Frontal cortex (tissue), 4 donors: ENCODE data around the gene UTP11. TPM values are rescaled to one million over a fixed set of nuclear protein-coding genes. Genes with fewer than 3 reads are reported as not detected.
"Not testable (repeated sequence)": the region's sequence is repeated elsewhere in the genome, so short reads cannot be mapped to it uniquely, and the experiment has no call there.

Experiments used
- DNase-seq, 2 donors: peaks; one replicate each; pipeline ENCODE4 v3.0.0; 2012; ENCODE audit warnings: low spot score in 2 of 2
- FAIRE-seq: peaks from 2 replicates; lab custom pipeline; 2012; peaks lifted over from hg19 to GRCh38; lab: Jason Lieb, UNC
- total RNA-seq: library from RNA; depleted of rRNA; stranded (reverse); fragments of >200 nt; gene quantifications from one replicate; pipeline ENCODE4 v1.2.3, GENCODE V29; 2014
- donor health status: control.
- donor health status: control.
- donor health status: control.

The UTP11 gene, protein sequence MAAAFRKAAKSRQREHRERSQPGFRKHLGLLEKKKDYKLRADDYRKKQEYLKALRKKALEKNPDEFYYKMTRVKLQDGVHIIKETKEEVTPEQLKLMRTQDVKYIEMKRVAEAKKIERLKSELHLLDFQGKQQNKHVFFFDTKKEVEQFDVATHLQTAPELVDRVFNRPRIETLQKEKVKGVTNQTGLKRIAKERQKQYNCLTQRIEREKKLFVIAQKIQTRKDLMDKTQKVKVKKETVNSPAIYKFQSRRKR
- total RNA-seq, result 49.7 TPM

DNA sequence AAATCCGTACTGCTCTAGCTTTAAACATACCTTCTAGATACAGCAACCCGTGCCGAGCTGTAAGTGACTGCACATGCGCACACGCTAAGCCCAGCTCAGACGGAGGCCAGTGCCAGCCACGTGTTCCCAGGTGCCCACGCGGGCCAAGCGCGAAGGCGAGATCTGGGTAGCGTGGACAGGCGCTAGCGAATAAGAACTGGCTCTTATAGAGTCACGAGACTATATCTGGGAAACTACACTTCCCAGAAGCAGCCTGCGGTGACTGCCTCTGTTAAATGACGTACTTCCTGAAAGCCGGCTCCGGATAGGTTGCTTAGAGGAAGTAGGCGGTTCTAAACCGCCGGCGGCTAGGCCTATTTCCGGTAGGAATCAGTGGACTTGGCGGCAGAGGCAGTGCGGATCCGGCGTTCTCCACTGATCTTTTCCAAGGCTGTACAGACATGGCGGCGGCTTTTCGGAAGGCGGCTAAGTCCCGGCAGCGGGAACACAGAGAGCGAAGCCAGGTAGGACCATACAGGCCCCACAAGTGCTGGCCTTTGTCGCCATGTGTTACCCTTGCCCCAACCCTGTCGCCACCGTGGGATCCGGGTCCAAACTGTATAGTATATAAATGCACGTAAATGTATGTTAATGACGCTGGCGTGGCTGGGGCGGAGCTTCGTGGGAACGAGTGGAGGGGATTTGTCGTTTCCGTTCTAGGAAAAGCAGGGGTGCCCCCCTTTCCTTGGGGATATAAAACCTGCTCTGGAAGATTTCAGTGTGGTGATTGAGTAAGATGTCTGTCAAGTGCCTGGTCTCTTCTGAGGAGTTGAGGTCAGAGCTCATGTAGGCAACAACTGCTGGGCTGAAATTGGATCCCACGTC lies at the start of gene UTP11:
Gene UTP11, plus strand, starts transcription at position 372 of the 864 bp plus-strand sequence. Its CDS starts 69 bp downstream, at position 441.
- peak; percentile 93 for FAIRE-seq
- DNase-seq, result peak; percentile 90 to 93

DNA sequence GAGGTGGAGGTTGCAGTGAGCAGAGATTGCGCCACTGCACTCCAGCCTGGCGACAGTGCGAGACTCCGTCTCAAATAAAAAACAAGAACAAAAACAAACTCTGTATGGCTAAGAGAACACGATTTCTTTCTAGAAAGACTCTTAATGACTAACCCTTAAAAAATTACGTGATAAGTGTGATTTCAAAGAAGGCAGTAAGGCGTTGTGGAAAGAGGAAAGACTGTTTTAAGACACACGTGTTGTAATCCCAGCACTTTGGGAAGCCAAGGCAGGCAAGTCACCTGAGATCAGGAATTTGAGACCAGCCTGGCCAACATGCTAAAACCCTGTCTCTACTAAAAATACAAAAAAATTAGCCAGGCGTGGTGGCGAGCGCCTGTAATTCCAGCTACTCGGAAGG lies 48.4 kb upstream of the UTP11 start:
- not testable (repeated sequence) for DNase-seq, FAIRE-seq

DNA sequence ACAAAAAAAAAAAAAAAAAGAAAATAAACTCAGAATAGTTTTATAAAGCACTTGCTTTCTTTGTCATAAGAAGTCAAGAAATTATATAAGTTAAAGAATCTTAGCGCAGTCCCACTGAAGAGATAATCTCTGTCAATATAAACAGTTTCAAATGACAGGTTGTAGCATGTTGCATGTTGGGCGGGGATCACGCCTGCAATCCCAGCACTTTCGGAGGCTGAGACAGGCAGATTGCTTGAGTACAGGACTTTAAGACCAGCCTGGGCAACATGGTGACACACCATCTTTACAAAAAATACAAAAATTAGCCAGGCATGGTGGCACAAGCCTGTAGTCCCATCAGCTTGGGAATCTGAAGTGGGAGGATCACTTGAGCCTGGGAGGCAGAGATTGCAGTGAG lies 47.2 kb upstream of the UTP11 start:
- no peak for DNase-seq
- FAIRE-seq, result no peak

DNA sequence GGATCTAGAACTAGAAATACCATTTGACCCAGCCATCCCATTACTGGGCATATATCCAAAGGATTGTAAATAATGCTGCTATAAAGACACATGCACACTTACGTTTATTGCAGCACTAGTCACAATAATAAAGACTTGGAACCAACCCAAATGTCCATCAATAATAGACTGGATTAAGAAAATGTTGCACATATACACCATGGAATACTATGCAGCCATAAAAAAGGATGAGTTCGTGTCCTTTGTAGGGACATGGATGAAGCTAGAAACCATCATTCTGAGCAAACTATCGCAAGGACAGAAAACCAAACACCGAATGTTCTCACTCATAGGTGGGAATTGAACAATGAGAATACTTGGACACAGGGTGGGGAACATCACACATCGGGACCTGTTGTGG lies 38.9 kb upstream of the UTP11 start:
- not testable (repeated sequence) for FAIRE-seq, DNase-seq

DNA sequence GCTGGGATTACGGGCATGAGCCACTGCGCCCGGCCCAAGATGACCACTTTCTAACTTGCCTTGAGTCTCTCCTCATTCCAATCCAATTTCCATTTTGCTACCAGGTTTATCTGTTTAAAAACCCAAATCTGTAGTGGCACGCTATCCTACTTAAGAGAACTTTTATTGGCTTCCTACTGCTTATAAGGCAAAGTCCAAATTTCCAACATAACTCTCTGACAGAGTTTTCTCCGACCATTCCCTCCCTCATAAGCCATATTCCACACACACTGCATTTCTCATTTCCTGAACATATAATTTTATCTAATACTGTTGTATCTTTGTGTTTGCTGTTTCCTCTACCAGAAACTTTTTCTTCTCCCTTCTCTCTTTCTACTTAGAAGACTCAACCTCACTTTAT lies 38.0 kb upstream of the UTP11 start:
- DNase-seq (no peak), FAIRE-seq (no peak)

DNA sequence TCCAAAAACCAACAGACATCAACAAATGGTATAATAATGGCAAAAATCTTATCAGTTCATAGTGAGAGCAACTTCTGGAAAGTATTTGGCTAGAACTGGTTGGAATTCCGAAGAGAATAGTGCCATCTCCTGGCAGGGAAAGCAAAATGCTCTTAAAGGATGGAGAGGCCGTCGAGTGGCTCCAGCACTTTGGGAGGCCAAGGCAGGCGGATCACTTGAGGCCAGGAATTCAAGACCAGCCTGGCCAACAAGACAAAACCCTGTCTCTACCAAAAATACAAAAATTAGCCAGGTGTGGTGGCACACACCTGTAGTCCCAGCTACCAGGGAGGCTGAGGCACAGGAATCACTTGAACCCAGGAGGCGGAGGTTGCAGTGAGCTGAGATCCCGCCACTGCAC lies 37.5 kb upstream of the UTP11 start:
- DNase-seq, result peak in 1 of 2 donors; percentile 44
- not testable (repeated sequence) for FAIRE-seq

DNA sequence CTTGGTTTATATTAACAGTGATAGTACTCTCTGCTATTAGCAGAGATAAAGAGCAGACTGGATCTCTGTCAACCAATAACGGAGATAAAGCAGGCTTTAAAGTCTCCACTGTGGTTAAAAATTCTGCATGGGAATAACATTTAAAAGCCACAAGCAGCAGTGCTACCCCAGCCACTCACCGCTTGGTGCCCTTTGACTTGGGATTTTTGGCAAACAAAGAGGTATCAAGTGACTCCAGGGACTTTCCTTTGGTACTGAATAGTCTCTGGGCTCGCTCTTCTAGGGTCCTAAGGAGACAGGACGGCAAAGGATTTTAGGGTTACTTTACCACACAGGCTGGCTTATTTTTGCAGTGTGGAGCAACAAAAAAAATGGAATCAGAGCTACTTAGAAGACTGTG lies 34.0 kb upstream of the UTP11 start:
- no peak for FAIRE-seq
- no peak for DNase-seq

DNA sequence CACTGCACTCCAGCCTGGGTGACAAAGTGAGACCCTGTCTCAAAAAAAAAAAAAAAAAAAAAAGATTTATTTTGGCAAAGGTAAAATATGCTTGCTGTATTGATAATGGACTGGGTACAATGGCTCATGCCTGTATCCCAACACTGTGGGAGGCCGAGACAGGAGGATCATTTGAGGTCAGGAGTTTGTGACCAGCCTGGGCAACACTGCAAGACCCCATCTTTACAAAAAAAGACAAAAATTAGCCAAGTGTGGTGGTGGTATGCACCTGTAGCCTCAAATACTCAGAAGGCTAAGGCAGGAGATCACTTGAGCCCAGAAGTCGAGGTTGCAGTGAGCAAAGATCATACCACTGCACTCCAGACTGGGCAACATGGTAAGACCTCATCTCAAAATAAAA lies 29.0 kb upstream of the UTP11 start:
- no peak for DNase-seq
- FAIRE-seq, result no peak

DNA sequence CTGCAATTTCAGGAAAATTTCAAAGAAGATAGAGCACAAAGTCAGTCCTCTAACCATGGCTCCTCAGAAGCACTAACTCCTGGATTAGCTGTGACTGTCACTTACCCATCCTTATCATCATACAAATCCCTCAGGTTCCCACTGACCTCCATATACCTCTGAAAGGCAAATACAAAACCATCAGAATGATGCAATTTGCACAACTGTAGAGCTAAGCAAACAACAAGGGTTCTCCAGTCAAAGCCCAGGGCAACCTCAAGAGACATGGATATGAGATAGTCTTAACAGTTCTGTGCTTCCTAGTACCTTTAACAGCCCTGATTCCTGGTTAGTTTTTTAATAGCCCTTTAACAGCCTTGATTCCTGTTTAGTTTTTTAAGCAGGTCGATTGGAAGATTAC lies 24.9 kb upstream of the UTP11 start:
- FAIRE-seq, result no peak
- DNase-seq, result no peak

DNA sequence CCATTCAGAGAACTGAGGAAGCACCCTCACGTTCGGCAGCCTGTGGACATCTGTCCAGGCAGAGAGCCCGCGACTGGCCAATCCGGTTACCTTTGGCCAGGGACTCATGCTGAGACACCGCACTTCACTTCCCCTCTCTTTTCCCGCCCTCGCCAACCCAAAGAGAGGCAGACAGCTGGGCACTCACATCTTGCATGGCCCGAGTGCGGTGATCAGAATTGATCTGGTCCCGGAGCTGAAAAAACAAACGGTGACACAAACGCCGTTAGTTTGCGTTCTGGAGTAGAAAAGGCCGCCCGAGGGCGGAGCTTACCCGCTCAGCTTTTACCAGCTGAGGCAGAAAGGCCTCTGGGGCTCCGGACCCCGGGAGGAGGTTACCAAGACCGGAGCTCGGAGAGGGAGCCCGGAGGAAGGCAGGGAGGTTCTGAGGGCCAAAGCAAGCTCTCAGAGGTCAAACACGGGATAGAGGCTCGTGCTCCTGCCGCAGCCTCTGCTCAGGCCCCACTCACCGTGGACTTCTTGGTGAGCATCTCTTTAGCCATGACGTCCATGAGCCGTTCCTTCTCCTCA lies 23.1 kb upstream of the UTP11 start:
- FAIRE-seq (no peak), DNase-seq (peak in 1 of 2 donors; percentile 29)

DNA sequence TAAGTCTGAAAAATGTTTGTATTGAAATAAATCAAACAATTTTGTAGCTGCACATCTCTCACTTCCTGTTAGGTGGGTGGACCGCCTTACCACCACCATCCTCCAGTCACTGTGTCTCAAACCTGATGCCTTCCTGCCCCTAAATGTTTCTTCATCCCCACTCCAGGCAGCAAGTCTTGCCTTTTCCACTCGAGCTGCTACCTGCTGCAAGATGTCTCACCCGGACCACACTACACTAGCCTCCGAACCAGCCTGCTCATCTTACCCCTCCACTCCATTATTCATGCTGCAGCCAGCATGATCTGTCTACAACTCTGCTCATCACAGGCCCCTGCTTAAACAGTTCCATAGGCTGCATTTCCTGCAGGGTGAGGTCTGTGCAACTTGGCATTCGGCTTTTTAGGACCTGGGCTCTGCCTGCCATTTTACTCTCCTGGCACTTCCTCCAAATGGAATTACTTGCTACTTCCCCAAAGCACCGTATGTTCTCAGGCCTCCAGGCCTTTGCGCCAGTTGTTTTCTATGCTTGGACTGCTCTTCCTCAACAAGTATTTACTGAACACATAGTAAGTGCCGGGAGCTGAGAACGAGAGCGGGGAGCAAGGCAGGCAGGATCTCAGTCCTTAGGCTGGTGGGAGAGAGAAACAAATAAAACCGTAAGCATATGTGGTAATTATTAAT lies 17.5 kb upstream of the UTP11 start:
- FAIRE-seq (no peak), DNase-seq (peak in 1 of 2 donors; percentile 18)

DNA sequence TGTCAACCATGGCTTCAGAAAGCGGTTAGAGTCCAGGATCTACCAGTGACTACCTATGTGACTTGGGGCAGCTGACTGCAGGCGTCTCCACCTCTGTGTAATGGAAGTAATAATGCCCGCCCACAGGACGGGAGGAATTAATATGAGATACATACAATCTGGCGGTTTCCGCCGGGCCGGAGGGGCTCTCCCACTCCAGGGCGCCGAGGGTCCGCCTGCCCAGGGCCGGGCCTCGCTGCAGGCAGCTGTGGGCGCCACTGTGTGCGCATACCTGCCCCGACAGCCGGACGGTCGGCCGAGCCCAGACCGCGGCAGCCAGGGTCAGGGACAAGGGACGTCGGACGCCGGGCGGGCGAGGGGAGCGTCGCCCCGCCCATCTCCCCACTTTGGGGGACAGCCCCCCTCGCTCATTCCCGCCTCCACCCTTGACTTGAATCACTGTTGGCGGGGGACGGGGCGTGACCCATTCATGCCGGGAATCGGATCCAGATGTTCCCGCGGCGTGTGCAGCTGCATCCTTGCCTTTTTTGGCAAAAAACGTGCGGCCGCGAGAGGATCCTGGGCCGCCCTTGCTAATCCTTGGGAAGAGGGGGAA lies 16.7 kb upstream of the UTP11 start:
- FAIRE-seq (no peak), DNase-seq (peak in 1 of 2 donors; percentile 17)

DNA sequence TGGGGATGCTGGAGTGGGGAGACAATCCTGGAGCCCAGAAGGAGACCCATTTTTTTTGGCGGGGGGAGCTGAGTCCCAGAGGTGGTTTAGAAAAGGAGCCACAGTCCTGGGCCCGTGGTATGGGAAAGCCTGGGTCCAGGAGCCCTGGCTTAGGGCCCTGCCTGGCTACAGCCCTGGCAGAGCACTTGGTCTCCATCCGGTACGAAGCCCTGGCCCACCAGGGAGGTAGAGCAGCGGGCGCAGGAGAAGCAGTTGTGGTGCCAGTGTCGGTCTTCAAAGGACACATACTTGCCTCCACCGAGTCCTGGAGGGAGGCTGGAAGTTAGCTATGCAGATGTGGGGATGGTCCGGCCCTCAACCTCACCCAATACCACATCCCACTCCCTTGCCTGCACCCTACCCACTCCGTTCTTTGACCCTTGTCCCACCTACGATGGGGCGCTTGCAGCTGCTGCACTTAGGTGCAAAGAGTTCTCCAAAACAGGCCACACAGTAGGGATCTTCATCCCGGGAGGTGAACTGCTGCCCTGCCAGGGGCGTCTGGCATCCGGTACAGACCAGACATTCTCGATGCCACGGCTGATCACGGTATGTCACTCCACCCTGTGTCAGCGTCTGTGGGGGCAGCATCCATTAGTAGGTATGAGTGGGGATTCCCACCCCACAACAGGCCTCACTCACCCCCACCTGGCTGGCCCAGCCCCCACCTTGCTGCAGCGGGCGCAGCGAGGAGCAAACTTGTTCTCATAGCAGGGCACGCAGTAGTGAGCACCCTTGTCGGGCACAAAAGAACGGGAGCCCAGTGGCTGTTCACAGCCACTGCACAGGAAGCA lies 15.1 kb upstream of the UTP11 start:
- FAIRE-seq (no peak), DNase-seq (no peak)

DNA sequence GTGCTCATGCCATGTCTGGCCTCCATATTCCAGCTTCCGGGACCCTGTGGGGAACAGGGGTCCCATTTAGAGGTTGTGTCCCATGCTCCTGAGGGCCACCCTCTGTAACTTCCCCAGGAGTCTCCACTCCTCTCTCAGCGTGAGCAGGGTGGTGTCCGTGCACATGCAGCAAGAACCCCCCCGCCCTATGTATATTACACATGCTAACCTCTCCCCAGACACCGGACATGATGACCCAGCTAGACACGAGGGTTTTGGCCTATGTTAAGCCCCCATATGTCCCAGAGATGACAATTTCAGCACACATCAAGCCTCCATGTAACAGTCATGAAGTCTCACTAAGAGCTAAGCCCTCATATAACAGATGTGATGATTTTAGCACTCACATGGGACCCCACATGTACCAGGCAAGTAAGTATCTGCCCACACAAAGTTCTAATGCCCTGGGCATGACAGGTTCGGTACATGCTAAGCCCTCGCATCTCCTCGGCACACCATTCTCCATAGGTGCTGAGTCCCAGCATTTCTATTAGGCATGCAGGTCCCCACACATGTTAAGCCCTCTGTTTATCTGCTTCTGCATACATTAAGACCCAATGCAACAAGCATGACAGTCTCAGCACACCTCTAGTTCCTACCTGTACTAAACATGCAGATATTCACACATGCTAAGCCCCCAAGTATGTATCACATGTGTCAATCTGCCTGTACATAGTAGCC lies 14.3 kb upstream of the UTP11 start:
- DNase-seq (no peak), FAIRE-seq (no peak)

DNA sequence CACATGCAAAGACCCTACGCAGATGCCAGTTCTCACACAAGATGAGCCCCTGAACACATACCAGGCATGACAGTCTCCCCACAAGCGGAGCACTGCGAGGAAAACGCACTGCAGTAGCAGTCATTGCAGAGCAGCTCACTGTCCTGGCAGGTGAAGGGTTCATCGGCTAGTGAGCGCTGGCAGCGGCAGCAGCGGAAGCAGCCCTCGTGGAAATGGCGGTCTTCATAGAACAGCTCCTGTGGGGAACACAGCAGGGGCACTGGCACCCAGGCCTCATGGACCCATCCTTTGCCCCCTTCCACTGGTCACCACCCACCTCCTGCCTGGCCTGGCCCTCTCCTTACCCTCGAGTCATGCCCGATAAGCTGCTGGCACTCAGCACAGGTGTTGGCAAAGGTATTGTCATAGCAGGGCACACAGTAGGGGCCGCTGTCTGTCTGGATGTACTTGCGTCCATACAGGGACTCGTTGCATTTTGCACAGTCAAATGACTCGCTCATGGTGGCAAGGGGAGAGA lies 13.6 kb upstream of the UTP11 start:
- DNase-seq (no peak), FAIRE-seq (no peak)

DNA sequence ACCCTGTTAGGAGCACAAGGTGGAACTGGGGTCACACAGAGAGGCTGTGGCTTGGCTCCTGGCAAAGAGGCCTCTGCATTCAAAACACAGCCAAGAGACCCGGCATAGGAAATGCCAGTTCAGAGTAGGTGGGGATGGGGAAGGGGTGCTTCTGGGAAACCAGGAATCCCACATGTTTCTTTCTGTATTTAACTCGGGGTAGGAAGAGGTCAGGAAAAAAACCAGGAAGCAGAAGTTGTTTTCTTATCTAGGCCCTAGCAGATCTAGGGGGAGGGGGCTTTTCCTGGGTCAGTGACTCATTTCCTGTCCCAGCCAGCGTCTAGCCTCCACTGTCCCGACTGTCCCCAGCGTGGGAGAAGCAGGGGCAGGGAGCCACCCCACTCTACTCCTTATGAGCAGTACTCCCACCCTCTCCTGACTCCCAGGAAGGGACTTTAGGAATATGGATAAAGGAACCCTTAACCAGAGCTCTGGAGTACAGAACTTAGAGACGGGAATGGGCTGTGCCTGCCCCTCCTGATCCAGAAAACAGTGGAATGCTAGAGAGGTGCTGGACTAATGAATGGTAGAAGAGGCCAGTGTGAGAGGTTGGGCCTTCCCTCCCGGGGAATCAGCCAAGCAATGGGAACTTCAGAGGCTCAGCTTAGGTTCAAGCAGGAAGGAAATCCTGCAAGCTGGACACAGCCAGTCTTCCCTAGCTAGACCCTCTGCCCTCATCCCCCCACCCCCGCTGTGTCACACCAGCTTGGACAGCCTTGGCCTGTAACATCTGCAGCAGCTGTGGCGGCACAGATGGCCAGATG lies 12.9 kb upstream of the UTP11 start:
- DNase-seq, result peak in 1 of 2 donors; percentile 18
- FAIRE-seq, result no peak

DNA sequence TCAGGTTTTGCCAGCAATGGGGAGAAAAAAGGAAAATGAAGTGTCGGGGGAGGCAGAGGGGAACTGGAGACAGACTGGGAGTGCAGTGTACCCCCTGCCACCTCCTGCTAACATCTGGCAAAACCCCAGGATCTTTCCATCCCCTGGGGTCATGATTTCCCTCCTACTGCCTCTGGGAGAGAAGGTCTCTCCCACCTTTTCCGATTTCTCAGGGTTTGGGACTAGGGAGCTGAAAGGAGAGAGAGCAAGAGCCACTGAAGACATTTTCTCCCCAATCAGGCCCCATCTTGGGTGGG lies 12.4 kb upstream of the UTP11 start:
- DNase-seq, result no peak
- no peak for FAIRE-seq
